HG03060 (cell line): ENCODE measurements around the gene ARL17B.
"Not testable (repeated sequence)": the region's sequence is repeated elsewhere in the genome, so short reads cannot be mapped to it uniquely, and the experiment has no call there.

Experiments
- ATAC-seq: cut with Tn5 transposase; IDR thresholded peaks from one replicate; pipeline ENCODE4 v1.9.1; 2021; ENCODE audit warnings: low read depth, moderate number of reproducible peaks; ENCODE audit not compliant: unreplicated experiment

The ARL17B gene

DNA sequence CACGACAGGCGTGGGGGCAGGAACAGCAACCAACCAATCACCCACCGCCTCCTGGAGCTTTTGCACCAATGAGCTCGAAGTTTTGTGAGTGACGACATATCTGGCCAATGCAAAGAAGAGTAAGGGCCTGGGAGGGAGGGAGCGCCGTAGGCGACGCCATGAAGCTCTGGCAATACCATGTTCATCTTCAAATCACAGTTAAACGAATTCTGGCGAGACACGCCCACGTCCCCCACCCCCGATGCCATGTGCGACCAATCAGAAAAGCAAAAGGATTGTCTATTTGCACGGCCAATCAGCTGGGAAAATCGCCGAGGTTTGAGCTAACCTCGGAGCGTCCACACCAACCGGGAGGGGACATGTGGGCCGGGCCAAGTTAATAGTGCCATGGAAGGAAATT, at the start of gene ARL17B:
Gene ARL17B, minus strand, starts transcription at position 12 of the 400 bp plus-strand sequence. CDS start 3,369 bp downstream, outside the sequence.
- not testable (repeated sequence) for ATAC-seq

DNA sequence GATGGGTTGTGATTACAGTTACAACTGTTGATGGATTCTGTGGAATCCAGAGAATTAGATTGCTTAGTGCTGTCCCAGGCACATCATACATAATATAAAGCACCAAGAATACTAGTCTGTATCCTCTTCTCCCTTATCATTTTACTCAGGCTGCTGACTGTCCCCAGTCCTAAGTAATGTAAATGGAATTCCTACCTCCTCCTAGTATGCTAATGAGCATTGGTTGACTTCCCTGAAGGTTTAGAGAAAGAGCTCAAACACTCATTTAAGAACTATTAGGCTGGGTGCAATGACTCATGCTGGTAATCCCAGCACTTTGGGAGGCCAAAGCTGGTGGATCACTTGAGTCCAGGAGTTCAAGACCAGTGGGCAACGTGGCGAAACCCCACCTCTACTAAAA, 48.3 kb upstream of the ARL17B start:
- ATAC-seq: not testable (repeated sequence)

DNA sequence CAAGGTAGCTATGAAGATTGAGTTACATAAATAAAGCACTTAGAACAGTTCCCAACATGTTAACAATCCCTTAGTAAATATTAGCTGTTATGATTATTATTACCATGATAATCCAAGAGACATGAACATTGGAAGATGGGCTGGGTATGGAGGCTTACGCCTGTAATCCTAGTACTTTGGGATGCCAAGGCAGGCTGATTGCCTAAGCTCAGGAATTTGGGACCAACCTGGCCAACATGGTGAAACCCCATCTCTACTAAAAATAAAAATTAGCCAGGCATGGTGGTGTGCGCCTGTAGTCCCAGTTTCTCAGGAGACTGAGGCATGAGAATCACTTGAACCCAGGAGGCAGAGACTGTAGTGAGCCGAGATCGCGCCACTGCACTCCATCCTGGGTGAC, 45.6 kb upstream of the ARL17B start:
- ATAC-seq: not testable (repeated sequence)

DNA sequence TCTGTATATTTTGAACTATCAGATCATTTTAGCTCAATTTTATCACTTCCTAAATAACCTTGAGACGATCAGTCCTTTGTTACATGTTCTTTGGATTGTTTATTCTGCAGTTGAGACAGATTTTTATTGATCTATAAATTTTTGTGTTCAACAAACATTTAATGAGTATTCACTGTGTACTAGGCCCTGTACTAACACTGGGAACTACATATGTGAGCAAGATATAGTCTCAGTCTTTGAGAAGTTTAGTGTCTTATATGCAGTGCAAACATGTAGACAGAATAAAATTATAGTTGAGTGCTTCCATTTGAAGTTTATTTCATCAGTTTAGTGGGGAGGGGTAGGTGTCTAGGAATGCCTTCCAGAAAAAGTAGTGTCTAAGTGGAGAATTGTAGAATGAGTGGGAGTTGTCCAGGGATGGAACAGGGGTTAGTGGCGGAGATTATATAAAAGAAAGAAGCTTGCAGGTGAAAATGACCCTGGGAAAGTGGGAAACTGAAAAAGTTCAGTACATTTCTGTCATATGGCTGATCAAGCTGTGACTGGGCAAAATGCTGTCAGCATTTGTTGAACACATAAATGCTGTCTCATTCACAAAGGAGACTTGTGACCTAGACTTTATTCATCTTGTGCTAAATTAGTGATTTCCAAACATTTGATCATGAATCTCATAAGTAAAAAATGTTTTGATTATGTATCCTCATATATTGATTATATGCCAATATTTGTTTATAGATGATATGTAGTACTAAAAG, 39.6 kb upstream of the ARL17B start:
- not testable (repeated sequence) for ATAC-seq

DNA sequence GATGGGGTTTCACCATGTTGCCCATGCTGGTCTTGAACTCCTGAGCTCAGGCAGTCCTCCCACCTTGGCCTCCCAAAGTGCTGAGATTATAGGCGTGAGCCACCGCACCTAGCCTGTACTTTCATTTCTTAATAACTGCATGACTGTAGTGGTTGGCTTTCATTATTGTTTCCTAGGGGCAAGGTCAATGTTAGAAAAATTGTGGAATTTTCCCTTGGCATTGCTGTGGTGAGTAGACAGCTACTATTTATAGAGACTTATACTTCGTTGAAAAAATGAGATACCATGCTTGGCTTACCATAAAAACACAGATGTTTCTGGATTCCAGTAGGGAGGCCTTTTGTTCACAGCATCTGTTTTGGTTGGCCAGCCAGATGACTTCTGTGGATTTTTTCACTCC, 39.0 kb upstream of the ARL17B start:
- ATAC-seq: not testable (repeated sequence)

DNA sequence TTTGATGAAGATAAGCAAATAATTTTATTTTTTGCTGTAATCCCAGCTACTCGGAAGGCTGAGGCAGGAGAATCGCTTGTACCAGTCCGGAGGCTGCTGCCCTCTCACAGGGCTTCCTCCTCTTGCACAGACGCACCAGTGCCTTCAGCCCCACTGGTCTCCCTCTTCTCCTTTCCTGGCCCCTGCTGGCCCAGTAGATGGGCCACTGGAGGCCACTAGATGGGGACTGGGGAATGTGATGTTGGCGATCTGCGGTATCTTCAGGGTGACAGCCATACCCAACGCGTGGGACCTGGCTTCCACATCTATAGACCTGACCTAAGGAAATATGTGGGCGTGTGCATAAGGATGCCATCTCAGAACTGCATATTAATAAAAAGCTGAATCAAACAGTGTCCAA, 38.4 kb upstream of the ARL17B start:
- not testable (repeated sequence) for ATAC-seq

DNA sequence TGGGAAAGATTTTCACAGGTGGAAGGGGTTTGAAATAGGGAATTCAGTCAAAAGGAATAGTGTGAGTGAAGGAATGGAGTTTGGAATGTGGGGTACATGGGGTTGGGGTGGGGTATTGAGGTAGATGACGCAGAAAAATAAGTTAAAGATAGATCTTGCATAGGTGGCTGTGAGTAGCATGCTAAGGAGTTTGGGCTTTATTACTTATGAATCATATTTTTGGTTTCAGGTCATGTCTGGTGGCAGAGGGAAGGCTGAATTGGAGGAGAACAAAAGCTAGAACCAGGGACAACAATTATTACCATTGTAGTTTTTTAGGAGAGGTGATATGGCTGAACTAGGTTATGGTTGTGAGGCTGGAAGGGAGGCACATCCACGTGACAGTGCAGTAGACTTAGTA, 34.7 kb upstream of the ARL17B start:
- ATAC-seq: not testable (repeated sequence)

DNA sequence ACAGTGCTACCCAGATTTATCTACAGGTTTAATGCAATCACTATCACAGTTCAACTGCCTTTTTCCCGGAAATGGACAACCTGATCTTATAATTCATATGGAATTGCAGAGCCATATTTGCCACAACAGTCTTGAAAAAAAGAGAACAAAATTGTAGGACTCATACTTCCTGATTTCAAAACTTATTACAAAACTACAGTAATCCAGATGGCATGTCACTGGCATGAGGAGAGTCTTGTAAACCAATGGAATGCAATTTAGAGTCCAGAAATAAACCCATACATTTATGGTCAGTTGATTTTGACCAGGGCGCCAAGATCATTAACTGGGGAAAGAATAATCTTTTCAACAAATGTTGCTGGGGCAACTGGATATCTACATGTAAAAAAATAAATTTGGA, 32.1 kb upstream of the ARL17B start:
- ATAC-seq: not testable (repeated sequence)

DNA sequence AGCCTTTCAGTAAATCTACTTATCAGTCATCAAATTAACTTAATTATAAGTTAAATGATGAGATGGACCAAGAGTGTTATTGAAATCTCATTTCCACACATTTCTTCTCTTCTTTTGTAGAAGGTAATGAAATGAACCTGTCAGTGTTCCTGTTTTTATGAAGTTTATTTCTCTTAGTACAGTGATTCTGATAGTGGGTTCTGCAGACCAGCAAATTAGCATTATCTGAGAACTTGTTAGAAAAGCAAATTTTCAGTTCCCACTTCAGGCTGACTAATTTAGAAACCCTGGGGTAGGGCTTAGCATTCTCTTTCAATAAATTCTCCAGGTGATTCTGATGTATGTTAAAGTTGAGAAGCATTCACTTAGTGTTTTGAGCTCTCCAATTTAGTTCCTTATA, 23.9 kb upstream of the ARL17B start:
- not testable (repeated sequence) for ATAC-seq

DNA sequence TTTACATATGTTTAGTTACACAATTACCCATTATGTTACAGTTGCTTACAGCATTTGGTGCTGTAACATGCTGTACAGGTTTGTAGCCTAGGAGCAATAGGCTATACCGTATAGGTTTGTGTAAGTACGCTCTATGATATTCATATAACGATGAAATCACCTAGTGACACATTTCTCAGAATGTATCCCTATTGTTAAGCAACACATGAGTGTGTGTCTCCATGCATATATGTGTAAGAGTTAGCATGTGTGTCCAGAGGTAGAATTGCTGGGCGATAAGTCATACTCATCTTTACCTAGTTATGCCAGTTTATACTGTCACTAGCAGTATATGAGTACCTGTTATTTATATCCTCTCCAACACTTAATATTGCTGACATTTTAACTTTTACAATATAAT, 21.6 kb upstream of the ARL17B start:
- ATAC-seq: not testable (repeated sequence)

DNA sequence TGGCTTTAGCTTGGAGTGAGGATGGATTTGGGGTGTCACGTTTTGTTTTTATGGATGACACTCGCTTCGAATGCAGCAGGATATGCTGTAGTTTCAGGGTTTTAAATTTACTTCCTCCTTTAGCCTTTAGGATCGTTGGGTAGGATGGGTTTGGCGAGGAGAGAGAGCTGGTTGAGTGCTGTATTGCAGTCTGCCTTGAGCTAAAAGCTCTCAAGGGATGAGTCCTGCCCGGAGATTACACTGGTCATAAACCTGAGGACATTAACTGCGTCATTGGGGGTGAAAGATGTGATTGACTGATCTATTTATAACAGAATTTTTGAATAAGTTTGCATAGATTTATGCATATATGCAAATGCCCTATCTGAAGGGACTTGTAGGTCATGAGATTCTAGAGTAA, 11.9 kb upstream of the ARL17B start:
- ATAC-seq: not testable (repeated sequence)

DNA sequence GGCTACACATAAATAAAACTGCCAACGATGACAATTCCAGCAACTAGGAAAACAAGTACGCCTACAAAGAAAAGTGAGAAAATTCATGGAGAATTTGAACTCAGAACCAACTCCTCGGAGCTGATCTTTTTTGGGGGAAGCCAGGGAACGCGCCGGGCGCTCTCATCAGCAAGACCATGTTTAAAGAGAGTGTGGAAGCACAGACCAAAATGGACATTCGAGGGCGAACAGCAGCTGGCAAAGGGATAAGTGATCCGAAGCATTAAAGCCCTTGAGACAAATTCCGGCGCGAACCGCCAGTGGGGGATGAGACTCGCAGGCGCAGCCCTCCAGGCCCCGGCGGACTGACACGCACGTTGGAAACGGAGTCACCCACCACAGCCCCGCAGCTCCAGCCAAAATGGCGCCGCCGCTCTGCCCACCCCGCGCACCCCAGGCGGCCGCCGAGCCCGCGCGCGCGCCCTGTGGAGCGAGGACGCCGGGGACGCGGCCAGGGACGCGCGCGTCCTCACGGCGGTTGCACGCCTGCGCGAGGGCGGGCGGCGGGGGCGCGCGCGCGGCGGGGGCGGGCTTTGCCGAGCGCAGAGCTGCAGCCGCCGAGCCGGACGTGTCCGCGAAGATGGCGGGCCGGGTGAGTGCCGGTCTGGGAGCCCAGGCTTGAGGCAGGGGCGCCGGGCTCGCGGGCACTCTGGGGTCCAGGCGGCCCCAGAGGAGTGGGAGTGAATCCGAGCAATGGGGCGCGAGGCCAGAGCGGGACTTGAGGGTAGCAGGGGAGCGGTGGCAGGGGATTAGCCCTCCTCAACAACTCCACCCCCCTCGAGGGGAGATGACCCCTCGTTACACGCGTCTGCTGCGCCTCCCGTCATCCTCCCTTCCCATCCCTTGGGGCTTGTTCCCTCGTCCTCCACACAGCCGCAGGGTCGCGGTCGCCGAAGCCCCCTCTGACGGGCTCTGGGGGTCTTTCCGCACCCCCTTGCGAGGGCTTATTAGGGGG, 11.0 kb upstream of the ARL17B start:
- ATAC-seq: not testable (repeated sequence)

DNA sequence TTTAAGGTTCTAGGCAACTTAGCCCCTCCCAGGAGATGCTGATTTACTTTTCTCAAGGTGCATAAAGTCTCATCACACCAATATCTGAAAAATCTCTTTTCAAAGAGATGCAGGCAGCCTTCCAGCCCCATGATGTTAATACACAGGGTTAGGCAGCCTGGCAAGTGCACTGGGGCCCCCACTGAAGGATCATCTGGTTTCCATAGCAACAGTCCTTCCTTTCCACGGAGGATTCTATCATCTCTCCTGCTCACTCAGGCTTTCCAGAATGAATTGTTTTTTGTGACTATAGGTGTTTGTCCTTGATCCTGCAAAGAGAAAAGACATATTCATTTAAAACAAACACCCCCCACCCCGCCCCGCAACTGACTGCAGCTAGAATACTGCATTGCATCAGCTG, 6.0 kb upstream of the ARL17B start:
- ATAC-seq: not testable (repeated sequence)

DNA sequence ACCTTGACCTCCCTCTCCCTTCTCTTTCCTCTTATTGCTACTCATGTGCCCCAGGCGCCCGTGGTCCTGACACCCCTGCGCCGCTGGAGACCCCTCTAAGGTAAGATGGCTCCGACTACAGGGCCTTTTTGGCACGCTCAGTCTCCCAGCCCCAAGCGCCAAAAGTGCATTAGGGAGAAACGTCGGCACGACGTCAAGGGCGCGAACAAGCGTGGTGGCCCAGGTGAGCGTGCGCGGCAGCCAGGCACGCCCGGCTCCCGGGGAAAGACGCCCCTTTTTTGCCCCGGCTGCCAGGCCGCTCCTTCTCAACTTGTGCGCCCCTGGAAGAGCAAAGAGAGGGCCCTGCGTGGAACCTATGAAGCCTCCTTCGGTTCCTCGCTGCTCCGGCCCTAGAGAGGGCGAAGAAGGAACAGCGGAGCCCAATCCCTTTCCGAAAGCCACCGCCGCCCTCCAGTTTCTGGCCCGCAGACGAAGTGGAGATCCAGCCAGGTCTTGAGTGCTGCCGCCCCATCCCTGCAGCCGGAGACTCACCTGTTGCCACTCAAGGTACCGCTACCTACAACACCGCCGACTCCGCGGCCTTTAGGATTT, 326 bp downstream of the ARL17B start:
- ATAC-seq: not testable (repeated sequence)

DNA sequence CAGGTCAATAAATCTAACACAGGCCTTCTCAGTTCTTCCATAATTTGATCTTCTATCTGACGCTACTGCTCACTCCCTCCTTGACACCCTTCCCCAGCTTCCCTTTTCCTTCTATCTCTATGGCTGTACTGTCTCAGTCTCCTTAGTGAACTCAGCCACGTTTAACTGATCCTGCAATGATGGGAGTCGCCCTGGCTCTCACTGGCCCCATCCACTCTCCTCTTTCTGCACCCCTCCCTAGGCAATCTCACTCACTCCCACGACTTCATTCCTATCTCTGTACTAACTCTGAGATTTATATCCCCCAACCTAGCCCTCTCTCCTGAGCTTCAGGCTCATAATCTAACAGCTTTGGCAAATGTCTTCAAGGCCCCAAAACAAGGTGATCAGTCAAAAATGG, 7.7 kb downstream of the ARL17B start:
- ATAC-seq: not testable (repeated sequence)

DNA sequence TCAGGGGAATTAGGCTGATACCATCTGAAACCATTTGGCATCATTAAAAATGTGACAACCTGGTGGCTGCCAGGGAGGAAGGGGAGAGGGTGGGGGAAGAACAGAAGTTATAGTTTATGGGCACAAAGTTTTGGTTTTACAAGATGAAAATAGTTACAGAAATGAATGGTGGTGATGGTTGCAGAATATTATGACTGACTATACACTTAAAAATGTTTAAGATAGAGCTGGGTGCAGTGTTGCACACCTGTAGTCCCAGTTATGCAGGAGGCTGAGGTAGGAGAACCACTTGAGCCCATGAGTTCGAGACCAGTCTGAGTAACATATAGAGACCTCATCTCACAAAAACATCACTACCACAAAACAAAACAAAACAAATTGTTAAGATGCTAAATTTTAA, 12.5 kb downstream of the ARL17B start:
- ATAC-seq: not testable (repeated sequence)

DNA sequence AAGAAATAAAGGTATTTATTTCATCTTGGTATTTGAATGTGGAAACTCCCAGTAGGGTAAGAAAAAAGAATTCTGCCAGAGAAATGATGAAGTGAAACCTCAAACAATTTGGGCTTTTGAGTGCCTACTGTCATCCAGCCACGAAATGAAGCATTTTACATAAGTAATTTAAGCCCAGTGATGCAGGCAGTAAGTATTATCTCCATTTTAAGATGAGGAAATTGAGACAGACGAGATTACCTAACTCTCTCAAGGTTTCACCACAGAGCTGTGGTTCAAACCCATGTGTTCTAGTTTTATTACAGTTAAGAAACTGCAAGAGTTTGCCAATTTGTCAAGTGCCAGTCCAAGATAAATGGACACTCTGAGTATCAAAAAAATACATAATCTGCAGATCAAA, 13.2 kb downstream of the ARL17B start:
- peak; percentile 57 for ATAC-seq

DNA sequence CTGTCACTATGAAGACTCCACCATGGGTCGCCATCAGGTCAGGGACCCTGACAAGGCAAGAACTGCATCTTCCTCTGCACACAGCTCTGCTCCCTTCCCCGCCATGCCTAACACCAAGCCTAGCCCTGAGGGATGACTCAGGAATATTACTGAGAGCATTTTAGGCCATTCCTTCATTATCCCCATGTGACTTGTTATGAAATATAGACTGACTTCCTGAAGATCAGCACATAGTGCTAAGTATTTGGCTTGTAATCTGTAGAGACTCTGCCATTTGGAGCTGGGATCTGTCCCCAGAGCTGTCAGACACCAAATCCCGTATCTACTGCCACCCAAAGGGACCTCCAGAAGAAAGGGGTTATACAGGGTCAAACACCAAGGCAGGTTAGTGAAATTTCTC, 19.4 kb downstream of the ARL17B start:
- not testable (repeated sequence) for ATAC-seq

DNA sequence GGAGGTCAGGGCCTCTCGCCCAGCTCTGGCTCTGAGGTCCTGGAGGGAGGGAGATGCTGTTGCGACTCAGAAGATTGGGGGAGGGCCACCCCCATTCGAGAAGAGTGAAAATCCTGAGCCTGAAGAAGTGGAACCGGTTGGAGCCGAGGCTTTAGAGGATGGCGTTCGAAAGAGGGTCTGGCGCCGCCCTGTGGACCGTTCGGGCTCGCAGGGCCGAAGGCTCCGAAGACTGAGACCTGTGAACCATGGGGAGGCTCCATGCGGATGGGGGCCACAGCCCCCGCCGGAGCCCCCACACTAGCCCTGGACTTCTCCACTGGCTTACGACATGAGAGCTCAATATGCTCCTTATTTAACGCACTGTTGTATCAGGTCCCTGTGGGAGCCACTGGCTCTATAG, 20.3 kb downstream of the ARL17B start:
- ATAC-seq: not testable (repeated sequence)

DNA sequence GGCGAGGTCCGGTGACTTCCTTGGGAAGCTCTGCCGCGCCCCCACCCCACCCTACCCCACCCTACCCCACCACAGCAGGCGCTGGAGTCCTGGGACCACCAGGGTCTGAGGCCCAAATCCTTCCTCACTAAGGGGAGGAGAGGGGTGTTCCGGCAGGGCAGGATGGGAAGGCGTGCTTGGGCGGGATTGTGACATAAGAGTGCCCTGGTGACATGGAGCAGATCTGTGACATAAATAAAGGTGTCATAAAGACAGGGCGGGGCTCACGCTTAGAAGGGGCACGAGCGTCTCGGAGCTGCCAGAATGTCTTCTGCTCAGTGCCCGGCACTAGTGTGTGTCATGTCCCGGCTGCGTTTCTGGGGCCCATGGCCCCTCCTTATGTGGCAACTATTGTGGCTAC, 66.7 kb downstream of the ARL17B start, which contains the start of gene LRRC37A:
Gene LRRC37A, plus strand, starts transcription at position 301 of the 400 bp plus-strand sequence. Its CDS starts 3 bp downstream, at position 304.
- ATAC-seq: not testable (repeated sequence)

DNA sequence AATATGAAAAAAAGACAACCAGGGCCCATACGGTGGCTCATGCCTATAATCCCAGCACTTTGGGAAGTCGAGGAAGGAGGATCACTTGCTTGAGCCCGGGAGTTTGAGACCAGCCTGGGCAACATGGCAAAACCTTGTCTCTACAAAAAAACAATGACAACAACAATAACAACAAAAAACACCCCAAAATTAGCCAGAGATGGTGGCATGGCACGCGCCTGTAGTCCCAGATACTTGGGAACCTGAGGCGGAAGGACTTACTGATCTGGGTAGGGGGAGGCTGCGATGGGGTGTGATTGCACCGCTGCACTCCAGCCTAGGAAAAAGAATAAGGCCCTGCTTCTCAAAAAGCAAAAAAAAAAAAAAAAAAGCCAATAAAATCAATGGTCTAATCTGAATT, 69.9 kb downstream of the ARL17B start:
- not testable (repeated sequence) for ATAC-seq
